ENCODE measurements around the gene AMDHD1. TPM values are rescaled to one million over a fixed set of nuclear protein-coding genes. Genes with fewer than 3 reads are reported as not detected.

Gene AMDHD1
- polyA plus RNA-seq, 3 donors: 0.43 to 1.9 (median 1.0) TPM

DNA sequence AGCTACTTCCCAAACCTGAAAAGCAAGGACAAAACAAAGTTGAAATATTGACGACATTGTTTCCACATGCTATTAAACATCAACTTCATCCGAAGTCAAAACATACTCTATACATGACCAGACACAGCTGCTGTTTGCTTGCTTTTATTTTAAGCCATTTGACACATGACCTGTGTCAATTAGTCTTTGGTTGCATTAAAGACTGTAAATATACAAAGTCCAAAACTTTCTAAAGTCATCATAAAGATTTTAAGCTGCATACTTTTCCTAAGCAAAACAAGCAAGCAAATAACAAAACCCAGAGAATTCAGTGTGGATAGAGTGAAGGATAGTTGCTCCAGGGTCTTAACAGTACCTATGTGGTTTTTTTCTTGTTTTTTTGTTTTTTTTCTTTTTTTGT, 31.2 kb downstream of the AMDHD1 start:
- Histone ChIP-seq H3K4me2 (replicated peaks; ENCODE audit: extremely low read depth, low read length, poor library complexity, severe bottlenecking) (no peak overlapping the region), H3K9ac (ENCODE audit: insufficient read depth, low read length, poor library complexity, severe bottlenecking) (no peak overlapping the region), H4K20me1 (ENCODE audit: insufficient read depth, low read length) (no peaks in the 10 kb centered on the region), H3K36me3 (replicated peaks in 1 of 2; ENCODE audit: control insufficient read depth in 1 of 2, insufficient read depth in 2 of 2, low read length in 2 of 2) (peaks cover 66 to 74% of the 10 kb centered on the region in 2 donors), H3K79me2 (ENCODE audit: insufficient read depth, low read length) (no peaks in the 10 kb centered on the region), H2AFZ (ENCODE audit: insufficient read depth, low read depth, low read length, poor library complexity, severe bottlenecking) (no peak overlapping the region), H3K9me3 (replicated peaks in 1 of 2; ENCODE audit: control insufficient read depth in 1 of 2, insufficient read depth in 1 of 2, low read length in 2 of 2) (no peaks in the 10 kb centered on the region), H3K4me1 (ENCODE audit: control insufficient read depth in 1 of 2, insufficient read depth in 2 of 2, low read length in 2 of 2) (no peaks in the 10 kb centered on the region), H3K27me3 (ENCODE audit: control insufficient read depth in 2 of 2, insufficient read depth in 2 of 2, low read length in 2 of 2) (no peaks in the 10 kb centered on the region), H3K27ac (ENCODE audit: low read depth in 1 of 2, low read length in 2 of 2) (no peak overlapping the region), H3K4me3 (replicated peaks in 1 of 3; ENCODE audit: low read depth in 2 of 3, low read length in 3 of 3) (no peak overlapping the region)
- Mint-ChIP-seq H3K9me3 (peaks cover 0 to 11% (median 6%) of the 10 kb centered on the region in 7 donors), H3K4me3 (no peak overlapping the region), H3K4me1 (peaks cover 2% of the 10 kb centered on the region), H3K27ac (no peak overlapping the region), H3K36me3 (peaks cover 70 to 75% of the 10 kb centered on the region in 2 donors), H3K27me3 (ENCODE audit: low read depth in 3 of 3) (no peaks in the 10 kb centered on the region)
- TF ChIP-seq, protein P1, sequence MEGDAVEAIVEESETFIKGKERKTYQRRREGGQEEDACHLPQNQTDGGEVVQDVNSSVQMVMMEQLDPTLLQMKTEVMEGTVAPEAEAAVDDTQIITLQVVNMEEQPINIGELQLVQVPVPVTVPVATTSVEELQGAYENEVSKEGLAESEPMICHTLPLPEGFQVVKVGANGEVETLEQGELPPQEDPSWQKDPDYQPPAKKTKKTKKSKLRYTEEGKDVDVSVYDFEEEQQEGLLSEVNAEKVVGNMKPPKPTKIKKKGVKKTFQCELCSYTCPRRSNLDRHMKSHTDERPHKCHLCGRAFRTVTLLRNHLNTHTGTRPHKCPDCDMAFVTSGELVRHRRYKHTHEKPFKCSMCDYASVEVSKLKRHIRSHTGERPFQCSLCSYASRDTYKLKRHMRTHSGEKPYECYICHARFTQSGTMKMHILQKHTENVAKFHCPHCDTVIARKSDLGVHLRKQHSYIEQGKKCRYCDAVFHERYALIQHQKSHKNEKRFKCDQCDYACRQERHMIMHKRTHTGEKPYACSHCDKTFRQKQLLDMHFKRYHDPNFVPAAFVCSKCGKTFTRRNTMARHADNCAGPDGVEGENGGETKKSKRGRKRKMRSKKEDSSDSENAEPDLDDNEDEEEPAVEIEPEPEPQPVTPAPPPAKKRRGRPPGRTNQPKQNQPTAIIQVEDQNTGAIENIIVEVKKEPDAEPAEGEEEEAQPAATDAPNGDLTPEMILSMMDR (IDR thresholded peaks at IDR 0.05): no peak
- WGBS (ENCODE audit: insufficient coverage): no CpG with 5 or more reads among the region's 2 CpGs
- intact Hi-C loops (cut with micrococcal nuclease): no loop called here
- DNase-seq: no peak

DNA sequence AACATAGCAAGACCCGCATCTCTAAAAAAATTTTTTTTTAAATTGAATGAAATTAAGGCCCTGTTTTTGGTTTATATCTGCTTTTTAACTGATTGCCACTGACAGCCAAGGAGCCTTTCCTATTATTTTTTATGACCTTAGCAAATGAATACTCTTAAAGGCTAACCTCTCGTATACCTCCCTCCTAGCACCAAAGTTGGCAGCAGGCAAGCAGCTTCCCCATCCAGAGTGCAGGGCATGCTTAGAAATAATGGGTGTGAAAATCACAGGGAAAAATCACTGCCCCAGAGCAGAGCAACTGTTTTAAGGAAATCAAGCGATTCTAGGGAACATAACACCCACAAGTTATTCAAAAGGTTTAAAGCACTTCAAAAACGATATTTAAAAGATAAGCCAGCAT, 32.4 kb downstream of the AMDHD1 start:
- H3K27me3 ChIP-seq (ENCODE audit: control insufficient read depth in 2 of 2, insufficient read depth in 2 of 2, low read length in 2 of 2): no peaks in the 10 kb centered on the region
- no peak overlapping the region for H3K9ac ChIP-seq (ENCODE audit: insufficient read depth, low read length, poor library complexity, severe bottlenecking)
- peaks cover 0 to 3% (median 0%) of the 10 kb centered on the region in 7 donors for H3K9me3 Mint-ChIP-seq
- no peak overlapping the region for H3K4me3 Mint-ChIP-seq
- H3K27ac Mint-ChIP-seq: peak overlapping the region in 1 of 7 donors; percentile 70
- H3K27ac ChIP-seq (ENCODE audit: low read depth in 1 of 2, low read length in 2 of 2): no peak overlapping the region
- H3K4me2 ChIP-seq (replicated peaks; ENCODE audit: extremely low read depth, low read length, poor library complexity, severe bottlenecking): no peak overlapping the region
- H3K4me1 Mint-ChIP-seq: peaks cover 2% of the 10 kb centered on the region
- H3K36me3 Mint-ChIP-seq: peaks cover 77 to 83% of the 10 kb centered on the region in 2 donors
- no peaks in the 10 kb centered on the region for H3K4me1 ChIP-seq (ENCODE audit: control insufficient read depth in 1 of 2, insufficient read depth in 2 of 2, low read length in 2 of 2)
- TF ChIP-seq, protein P1 (IDR thresholded peaks at IDR 0.05): no peak
- H3K9me3 ChIP-seq (replicated peaks in 1 of 2; ENCODE audit: control insufficient read depth in 1 of 2, insufficient read depth in 1 of 2, low read length in 2 of 2): no peaks in the 10 kb centered on the region
- no peak overlapping the region for H3K4me3 ChIP-seq (replicated peaks in 1 of 3; ENCODE audit: low read depth in 2 of 3, low read length in 3 of 3)
- no peak overlapping the region for H2AFZ ChIP-seq (ENCODE audit: insufficient read depth, low read depth, low read length, poor library complexity, severe bottlenecking)
- WGBS (ENCODE audit: insufficient coverage): no CpG with 5 or more reads among the region's 4 CpGs
- H3K79me2 ChIP-seq (ENCODE audit: insufficient read depth, low read length): no peaks in the 10 kb centered on the region
- intact Hi-C loops (cut with micrococcal nuclease): no loop called here
- no peaks in the 10 kb centered on the region for H3K27me3 Mint-ChIP-seq (ENCODE audit: low read depth in 3 of 3)
- H4K20me1 ChIP-seq (ENCODE audit: insufficient read depth, low read length): no peaks in the 10 kb centered on the region
- no peak for DNase-seq
- H3K36me3 ChIP-seq (replicated peaks in 1 of 2; ENCODE audit: control insufficient read depth in 1 of 2, insufficient read depth in 2 of 2, low read length in 2 of 2): peaks cover 76 to 85% of the 10 kb centered on the region in 2 donors
